NCI-H1417 (cell line): Measurements from ENCODE around the gene HOXB6.

Experiments used
- DNase-seq, 3 experiments: peaks; one replicate each; lab custom pipeline; 2025; lab: John Stamatoyannopoulos, UW

HOXB6 gene

DNA sequence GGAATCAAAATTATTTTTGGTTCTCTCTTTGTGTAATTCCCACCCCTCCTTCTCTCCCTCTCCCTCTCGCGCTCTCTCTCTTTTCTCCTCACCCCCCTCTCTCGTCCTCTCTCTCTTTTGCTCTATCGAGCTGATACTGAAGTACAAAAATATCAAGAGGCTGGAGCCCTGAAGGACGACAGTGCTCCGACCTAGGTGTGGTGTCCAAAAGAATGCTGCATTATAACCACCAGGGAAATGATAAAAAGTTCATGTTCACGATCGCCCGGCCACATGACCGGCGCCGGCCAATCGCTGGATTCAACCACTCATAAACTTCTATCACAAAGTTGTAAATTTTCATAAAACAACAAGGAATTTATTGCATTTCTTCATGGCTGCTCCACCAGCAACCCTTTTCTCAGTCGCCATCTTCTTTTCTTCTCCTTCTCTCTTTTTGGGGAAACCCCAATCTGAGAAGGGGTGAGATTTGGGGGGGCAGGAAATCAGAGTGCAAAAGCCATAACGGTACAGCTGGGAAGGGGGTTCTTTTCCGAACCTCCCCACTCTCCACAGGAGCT lies at the start of gene HOXB6:
TSS of gene HOXB6 (minus strand) at position 217 of the 560 bp plus-strand sequence. CDS start 6,836 bp downstream, outside the sequence.
- DNase-seq: no peak

- no peak for DNase-seq
These were observed 45.0 kb upstream of the HOXB6 start for GRCh38 chr17:48649741-48650140.

- DNase-seq: no peak
These were observed 43.1 kb upstream of the HOXB6 start for GRCh38 chr17:48647963-48648245.

- DNase-seq: peak in 2 of 3 experiments; percentile 62 to 71
These were observed 42.5 kb upstream of the HOXB6 start for GRCh38 chr17:48647103-48647962.

DNA sequence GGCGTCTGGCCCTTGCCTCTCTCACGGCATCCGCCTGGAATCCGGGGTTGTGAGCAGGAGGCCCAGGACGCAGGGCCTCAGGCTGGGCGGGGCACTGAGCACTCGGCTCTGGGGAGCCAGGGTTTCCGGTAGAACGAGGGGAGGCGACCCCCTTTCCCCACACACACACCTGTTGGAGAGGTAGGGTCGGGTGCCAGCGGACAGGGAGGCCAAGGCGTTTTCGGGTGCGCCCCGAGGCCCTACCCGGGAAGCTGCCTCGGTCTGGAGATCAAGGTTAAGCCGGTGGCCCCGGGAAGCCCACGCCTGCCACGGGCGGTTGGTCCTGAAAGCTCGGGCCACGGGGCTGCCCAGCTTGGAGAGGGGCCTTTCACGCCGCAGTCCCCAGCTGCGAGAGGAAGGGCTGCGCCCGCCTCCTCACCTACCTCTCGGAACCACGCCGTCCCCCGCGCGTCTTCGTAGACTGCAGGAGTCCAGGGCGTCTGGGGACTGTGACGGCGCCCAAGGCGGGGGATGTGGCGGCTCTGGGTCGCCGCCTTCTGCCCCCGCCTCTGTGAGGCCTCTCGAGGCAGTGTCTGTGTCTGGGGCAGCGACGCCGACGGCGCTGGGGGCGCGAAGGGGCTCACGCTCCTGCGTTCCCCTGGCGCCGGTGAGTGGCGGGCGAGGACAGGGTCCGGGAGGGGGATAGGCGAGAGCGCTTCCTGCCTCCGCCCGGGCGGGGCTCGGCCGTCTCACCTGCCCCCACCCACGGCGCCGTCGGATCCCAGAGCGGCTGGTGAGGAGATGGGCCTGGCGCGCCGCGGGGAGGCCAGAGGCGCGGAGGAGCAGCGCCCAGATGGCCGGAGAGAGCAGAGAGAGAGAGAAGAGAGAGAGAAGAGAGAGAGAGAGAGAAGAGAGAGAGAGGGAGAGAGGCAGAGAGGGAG lies 41.7 kb upstream of the HOXB6 start:
- peak; percentile 62 to 72 (median 62) for DNase-seq

DNA sequence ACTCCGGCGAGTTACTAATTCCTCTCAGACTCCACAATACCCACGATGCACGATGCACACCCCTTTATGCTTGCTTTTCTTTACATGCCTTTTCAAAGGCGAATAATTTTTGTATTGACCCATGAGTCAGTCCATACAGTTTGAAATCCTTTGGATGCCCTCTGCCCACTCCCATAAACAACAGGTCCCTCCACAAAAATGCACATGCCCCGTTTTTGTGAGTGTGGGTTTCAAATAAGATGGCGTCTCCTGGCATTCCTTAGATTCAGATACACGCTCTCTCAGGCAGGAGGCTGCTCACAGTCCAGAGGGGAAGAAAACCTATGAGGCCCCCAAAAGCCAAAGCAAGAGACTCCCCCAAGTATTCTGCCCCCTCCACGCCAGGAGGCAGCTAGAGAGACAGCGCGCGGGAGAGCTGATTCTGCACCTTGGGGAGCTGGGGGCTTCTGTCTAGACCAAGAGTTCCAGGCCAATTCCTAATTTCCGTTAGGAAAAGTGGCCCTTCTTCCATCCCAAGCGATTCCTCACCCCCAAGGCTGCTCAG lies 40.9 kb upstream of the HOXB6 start:
- no peak for DNase-seq

DNA sequence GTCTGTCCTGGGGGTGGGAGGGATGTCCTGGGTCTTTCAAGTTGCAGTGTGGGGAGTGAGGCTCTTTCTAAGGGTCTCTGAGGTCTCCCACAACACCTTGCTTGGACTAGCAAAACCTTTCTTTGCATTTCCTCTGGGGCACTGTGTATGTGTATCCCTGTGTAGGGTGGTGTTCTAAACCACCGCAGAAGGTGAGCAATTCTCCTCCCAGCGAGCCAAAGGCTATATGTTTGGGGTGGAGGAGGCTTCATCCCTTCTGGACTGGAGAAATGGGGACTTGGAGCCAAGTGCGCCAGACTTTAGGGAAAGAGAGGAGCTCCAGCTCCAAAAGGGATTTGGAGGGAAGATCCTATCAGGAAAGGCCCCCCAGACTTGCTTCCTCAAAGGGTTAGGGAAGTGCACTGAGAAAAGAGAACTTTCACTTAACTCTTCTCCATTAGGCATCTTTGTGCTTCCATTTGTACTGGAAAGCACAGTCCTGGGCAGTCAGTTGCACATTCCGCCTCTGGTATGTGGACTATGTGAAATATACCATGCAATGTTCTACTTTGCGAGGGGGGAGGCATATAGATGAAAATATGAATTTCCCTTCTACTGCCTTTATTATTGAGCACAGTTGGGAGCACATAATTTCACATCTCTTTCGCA lies 40.2 kb upstream of the HOXB6 start:
- no peak for DNase-seq

GRCh38 chr17:48644159-48644558 lies 39.4 kb upstream of the HOXB6 start:
- no peak for DNase-seq

- DNase-seq: no peak
These were observed 38.9 kb upstream of the HOXB6 start for GRCh38 chr17:48643697-48644012.

GRCh38 chr17:48642843-48643696 lies 38.3 kb upstream of the HOXB6 start:
- DNase-seq: no peak

DNA sequence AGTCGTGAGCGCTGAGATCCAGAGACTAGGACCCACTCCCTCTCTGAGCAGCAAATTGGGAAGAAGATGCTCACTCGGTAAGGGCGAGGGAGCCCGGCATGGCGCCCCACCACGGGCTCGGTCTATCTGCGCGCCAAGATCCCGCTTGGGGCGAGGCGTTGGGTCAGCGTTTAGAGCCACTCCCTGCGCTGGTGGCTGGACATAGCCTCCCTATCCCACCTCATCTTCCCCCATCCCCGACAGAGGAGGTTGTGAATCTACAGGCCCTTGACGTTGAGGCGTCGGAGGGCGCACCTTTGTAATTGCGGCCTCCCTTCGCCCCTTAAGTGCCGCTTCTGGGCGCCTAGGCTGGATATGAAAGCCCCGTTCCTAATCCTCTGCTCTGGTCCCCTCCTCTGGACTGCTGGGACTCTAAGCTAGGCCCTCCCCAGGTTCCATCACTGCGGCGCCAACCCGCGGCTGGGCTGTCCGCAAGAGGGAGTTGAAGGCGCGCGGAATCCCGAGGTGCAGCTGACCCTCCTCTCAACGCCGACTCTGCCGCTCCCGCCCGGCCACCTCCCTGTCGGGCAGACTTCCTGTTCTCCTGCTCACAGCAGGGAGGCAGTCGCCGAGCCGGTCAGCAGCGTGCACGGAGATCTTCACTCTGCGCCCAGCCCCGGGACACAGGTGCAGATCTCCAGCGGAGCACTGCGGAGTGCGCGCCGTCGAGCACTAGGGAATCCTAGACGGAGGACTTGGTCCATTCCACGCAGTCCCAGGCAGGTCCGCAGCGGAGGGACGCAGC lies 37.5 kb upstream of the HOXB6 start:
- peak in 2 of 3 experiments; percentile 34 to 37 for DNase-seq

- peak in 2 of 3 experiments; percentile 42 to 63 for DNase-seq
These were observed 36.8 kb upstream of the HOXB6 start for GRCh38 chr17:48641541-48642058.

GRCh38 chr17:48640858-48641180 lies 36.0 kb upstream of the HOXB6 start:
- DNase-seq: no peak

GRCh38 chr17:48639982-48640857 lies 35.4 kb upstream of the HOXB6 start:
- no peak for DNase-seq

DNA sequence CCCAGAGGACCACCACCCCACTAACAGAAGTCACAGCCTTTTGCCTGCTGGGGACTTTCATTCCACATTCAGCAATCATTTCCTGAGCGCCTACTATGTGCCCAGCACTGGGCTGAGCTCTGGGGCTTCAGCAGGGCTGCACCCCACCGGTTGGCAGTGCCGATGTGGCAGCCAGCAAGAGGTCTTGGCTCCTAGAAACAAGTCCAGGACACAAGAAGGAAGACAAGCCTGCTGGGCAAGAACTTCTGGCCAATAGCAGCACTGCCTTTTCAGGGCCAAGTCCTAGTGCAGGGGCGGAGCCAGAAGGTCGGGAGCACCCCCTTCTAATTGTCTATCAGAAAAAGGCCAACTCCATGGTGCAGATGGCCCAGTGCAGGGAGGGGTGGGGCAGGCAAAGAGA lies 34.4 kb upstream of the HOXB6 start:
- no peak for DNase-seq

GRCh38 chr17:48637323-48638260 lies 32.8 kb upstream of the HOXB6 start:
- DNase-seq: no peak

- no peak for DNase-seq
These were observed 31.6 kb upstream of the HOXB6 start for GRCh38 chr17:48636177-48637018.
